NCI-H446 (cell line): ENCODE measurements around the gene DOCK9.
A peak's percentile ranks its signal among the peaks of the same experiment; 100 is the strongest.
"Not testable (repeated sequence)": the region's sequence is repeated elsewhere in the genome, so short reads cannot be mapped to it uniquely, and the experiment has no call there.

Source experiments
- DNase-seq, 2 experiments: peaks; one replicate each; lab custom pipeline; 2025; lab: John Stamatoyannopoulos, UW

DOCK9 gene

GRCh38 chr13:98916403-98916802 is 61.5 kb downstream of the DOCK9 start:
- DNase-seq = no peak

DNA sequence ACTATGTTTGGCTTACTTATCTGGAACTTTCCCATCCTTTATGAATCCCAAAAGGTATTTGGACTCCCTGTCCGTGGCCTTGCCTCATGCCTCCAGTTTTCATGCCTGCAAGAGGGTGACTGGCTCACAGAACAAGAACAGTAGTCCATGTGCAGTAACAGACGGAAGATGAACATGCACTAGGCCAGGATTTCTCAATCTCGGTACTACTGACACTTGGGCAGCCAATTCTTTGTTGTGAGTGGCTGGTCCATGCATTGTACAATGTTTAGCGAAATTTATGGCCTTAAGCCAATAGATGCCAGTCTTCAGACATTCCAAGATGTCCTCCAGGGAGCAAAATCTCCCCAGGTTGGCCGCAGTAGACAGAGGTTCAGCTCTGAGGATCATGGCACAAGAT is 61.9 kb downstream of the DOCK9 start:
- no peak for DNase-seq

- no peak for DNase-seq
Measured at GRCh38 chr13:98915563-98915962, 62.3 kb downstream of the DOCK9 start.

DNA sequence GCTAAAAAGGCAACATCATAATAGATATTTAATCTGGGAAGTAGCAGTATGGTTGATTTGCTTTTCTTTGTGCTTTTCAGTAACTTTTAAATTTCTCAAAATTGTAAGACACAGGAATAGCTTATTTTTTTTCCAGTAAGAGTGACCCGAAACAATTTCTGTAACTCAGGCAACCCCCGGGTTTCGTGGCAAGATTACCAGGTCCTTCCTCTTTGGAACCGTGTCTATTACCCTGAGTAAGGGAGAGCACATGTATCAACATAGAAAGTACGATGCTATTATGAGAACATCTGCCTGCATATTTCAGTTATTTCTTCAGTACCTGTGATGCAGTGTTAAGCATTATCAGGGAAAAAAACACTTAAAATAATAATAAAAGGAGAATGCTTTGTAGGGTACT is 64.1 kb downstream of the DOCK9 start:
- DNase-seq = no peak

GRCh38 chr13:98912846-98913245 is 65.0 kb downstream of the DOCK9 start:
- DNase-seq = no peak

- no peak for DNase-seq
Measured at GRCh38 chr13:98910501-98910951, 67.3 kb downstream of the DOCK9 start.

GRCh38 chr13:98909016-98909415 is 68.8 kb downstream of the DOCK9 start:
- DNase-seq = no peak

DNA sequence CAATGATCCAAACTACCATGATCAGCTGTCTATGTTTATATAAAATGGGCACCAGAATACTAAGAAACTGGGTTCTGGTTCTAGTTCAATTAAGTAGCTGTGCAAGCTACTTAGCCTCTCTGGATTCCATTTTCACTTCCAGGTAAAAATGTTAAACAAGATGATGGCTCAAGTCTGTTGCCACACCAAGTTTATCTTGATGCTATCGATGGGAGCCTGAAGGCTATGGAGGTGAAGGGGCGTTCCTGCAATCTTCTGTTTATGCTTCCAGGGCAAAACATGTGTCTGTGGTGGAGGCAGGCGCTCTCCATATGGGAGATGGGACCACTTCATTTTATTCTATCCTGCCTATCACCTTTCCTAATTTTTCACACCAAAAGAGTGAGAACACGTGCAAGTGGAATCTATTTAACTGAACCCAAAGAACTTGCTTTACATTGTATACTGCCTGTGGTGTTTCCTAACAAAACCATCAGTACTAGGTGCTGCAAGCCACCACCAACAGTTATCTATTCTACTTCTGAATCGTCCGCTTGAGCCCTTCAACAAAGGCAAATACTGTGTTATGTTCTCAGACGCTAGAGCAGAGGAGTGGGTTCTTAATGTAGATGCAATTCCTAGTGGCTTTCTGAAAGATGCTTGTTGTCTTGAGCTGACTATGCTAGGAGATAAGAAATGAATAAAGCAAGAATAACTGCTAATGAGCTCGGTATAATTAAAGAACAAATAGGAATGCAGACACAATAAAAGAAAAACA is 70.9 kb downstream of the DOCK9 start:
- no peak for DNase-seq

DNA sequence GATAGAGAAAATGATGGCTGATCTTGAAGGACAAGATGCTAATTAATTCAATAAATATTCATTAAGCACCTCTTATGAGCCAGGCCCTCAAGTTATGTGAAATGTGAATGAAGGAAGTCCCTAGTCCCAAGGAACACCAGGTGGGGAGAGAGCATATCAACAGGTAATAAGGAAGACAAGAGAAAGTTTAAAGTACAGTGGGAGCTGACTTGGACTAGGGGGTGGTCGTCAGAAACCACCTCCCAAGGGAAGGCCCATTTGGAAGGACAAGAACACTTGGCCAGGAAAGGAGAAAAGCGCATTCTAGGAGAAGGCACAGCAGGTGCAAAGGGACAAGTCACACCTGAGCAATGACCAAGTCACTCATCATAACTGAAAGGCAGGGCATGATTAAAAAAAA is 72.7 kb downstream of the DOCK9 start:
- DNase-seq = no peak

- DNase-seq = no peak
Measured at GRCh38 chr13:98900442-98900841, 77.4 kb downstream of the DOCK9 start.

DNA sequence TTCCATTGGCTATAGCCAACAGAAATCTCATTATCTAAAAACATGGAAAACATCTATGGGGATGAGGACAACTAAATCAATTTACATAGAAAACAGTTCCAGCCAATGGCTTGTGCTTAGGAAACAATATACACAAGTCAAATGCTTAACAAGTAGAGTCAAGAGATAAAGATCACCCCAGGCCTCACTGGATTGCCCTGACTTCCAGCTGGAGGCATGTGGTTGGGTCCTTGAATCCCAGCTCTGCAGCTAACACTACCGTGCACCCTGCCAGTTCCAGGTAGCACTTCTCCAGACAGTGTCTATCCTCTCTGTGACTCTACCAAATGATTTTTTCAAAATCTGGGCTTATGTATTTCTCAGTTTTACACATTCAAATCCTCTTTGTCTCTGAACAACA is 80.2 kb downstream of the DOCK9 start:
- DNase-seq = no peak

DNA sequence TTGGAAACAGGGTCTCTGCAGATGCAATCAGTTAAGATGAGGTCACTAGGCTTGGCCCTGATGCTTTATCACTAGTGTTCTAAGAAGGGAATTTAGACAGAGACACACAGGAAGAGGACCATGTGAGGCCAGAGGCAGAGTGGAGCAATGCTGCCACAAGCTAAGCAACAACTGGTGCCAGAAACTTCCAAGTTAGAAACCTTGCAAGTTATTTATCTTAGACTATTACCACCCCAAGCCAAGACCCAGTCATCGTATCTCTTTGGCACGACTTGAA is 81.1 kb downstream of the DOCK9 start:
- DNase-seq = no peak

DNA sequence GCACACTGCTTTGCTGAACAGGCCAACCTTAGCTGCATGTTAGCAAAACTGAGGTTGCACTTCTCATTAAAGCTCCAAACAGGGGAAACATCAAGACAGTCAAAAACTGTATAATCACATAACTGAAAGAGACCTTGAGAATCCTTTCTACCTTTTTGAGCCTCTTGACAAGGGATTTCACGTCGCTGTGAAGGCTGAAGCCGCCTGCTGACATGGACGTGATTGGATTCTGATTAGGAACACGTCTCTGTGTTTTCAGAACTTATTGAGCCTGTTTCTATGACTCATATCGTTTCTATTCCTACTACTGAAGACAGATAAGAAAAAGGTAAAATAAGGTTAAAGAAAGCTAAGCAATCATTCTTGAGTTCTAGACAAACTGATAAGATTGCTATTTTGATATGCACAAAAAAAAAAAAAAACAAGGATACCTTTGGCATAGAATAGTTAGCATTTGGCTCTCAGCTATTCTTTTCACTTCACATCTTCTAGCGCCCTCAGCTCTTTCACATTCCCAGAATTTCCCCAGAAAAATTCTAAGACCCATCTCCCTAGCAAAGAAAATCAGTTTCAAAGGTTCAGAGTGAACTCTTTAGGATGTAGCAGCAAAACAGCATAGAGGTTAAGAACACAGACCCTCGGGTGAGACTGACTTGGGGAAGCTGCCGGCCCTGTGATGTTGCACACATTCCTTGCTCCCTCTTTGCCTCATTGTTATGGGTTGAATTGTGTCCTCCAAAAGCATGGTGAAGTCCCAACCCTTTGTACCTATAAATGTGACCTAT is 81.6 kb downstream of the DOCK9 start:
- DNase-seq = no peak

DNA sequence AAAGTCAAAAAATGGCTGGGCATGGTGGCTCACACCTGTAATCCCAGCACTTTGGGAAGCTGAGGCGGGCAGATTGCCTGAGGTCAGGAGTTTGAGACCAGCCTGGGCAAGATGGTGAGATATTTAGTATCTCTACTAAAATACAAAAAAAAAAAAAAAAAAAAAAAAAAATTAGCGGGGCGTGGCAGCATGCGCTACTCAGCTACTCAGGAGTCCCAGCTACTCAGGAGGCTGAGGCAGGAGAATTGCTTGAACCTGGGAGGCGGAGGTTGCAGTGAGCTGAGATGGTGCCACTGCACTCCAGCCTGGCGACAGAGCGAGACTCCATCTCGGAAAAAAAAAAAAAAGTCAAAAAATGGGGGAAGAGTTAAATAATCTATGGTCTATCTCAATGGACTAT is 83.0 kb downstream of the DOCK9 start:
- not testable (repeated sequence) for DNase-seq

DNA sequence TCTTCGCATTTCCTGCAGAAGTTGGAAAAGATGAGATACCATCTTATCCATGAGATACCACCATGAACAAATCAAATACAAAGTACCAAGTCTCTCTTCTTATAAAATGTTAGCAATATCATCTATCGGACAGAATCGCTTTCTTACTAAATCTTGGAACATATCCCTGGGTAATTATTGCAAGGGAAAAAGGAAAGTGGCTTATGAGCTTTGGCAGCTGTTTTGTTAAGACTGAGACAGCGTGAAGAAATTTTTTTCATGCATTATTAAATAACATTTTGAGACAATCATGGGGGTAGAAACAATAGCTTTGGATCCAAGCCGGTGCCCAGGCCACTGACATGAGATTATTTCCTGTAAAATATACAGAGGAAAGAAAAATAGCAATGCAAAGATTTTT is 84.5 kb downstream of the DOCK9 start:
- no peak for DNase-seq

DNA sequence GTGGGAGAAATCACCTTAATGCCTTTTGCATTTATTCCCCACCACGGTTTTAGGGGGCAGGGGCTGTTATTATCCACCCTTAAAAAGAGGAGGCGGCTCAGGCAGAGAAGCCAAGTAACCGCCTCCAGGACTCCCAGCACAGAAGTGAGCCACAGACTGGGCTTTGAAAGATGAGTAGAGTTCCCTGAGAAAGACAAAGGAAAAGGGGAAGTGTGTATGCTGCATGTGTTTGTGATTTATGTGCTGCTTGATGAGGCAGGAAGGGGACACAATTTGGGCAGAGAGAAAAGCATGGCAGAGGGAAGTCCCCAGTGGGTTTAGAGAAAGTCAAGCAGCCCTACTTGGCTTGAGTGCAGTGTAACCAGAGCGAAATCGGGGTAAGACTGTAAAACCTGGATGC is 85.0 kb downstream of the DOCK9 start:
- DNase-seq = no peak

DNA sequence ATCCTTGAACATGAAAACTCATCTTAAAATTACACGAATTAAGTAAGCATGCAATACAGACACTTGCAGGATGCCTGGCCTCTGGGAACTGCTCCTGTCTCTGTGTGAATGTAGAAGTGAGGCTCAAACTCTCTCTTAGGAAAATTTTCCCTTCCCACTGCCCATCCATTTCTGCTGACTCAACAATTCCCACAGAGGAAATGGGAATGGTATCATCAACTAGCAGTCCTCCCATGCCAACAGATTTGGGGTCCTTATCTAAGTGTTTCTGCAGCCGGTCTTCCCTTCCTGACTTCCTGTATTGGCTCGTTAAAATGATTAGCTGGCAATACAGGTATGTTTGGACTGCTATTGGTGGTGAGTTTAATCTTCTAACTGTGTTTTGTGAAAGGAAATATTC is 85.8 kb downstream of the DOCK9 start:
- DNase-seq = no peak

GRCh38 chr13:98890925-98891324 is 86.9 kb downstream of the DOCK9 start:
- DNase-seq = no peak

DNA sequence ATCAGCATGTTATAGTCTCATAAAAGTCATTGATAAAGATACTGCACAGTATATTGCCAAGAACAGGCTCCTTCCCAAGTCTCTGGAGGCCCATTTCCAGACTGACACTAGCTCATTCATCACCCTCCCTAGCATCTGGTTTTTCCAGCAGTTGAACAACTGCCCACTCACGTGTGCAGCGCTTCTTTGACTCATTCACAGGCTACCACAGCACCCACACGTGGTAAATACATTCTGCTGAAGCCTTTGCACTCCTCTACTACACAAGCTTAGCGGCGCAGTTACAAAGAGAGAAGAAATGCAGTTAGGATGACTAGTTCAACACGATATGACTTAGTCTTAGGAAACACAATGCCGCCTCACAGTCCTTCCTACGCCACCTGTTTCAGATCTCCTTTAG is 87.7 kb downstream of the DOCK9 start:
- DNase-seq = peak in 1 of 2 experiments; percentile 16

- no peak for DNase-seq
Measured at GRCh38 chr13:98889419-98890085, 88.3 kb downstream of the DOCK9 start.

DNA sequence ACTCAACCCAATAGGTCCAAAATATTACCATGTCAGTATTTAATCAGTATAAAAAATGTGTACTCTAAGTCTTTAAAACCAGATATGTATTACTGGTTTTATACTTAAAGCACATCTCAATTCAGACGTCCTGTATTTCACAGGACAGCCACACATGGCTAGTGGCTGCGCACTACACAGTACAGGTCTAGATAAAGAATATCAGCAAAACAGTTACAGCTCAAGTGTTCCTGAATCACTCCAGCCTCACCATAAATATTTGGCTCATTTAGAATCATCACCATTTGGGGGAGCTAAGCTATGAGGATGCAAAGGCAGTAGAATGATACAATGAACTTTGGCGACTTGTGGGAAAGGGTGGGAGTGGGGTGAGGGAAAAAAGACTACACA is 89.0 kb downstream of the DOCK9 start:
- no peak for DNase-seq

DNA sequence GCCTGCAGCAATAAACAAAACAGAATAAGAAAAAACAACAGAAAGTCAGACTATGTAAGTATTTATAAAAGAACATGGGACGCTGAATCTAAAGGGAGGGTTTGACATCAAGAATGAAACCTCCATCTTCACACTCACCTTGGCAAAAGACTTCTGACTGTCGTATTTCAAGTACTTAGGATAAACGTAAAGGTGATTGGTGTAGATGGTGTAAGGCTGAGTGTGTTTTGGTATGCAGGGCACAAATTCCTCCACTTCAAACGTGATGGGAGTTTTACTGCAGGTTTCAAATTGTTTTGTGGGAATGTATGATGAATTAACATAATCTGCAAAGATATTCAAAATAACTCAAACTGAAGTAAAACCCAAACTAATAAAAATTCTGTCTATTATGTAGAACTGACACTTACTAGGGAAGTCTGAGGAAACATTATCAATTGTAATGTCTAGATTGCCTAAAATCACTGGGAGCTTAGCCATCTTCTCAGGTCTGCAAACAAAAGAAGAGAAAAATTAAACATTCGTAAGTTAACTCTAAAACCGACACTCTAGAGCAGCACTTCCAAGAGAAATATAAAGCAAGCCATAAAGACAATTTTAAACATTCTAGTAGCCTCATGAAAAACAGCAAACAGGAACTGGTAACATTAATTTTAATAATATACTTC is 89.5 kb downstream of the DOCK9 start:
- DNase-seq = no peak
